ENCODE results near the gene TTPAL. TPM values are rescaled to one million over a fixed set of nuclear protein-coding genes. Genes with fewer than 3 reads are reported as not detected.

The TTPAL gene
- total RNA-seq, 2 experiments from 2014 or later = 30.1 to 31.4 TPM

DNA sequence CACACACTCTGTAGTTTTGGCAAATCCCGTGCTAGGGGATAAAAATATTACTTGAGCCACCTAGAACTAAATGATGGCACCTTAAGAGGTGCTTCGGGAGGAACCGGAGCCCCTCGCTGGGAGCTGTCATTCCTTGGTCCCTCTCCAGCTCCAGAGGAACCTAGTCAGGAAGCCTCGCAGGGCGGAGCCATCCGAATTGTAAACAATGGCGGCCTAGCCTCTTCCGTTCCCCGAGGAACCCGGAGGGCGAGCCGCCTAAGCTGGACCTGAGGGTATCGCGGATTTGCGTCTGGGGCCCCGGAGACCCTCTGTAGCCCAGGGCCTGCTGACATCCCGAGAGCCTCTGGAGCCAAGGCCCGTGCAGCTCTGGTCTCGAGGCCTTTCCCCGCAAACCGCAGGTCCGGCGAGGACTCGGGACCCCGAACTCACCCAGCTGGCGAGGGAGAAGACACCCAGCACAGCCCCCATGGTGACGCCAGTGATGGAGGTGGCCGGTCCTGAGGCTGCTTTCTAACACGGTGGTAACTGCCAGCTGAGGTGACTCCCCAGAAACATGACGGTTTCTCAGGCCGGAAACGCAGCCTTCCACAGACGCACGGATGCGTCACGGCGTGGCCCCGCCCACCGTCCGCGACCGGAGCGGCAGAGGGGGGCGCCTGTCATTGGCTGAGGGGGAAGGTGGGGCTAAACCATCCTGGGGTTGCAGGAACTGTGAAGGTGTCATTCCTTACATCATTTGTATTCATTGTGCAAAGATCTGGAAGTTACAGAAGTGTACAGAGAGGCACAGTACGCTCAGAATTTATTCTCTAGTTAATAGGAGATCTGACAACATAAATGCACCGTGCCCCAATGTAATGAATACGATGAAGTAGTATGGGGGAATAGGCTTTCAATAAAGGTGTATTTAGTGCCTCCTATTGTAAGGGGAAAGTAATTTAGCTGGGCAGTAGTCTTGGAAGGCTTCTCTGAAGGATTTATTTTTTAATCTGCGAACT, 46.1 kb downstream of the TTPAL start, which contains the start of gene SERINC3:
SERINC3 (minus strand) TSS at position 587 of the 998 bp plus-strand sequence; CDS start at position 468, 119 bp downstream.
- H3K9me3 Mint-ChIP-seq = no peaks in the 10 kb centered on the region
- H3K27me3 Mint-ChIP-seq = no peaks in the 10 kb centered on the region
- peaks cover 50% of the 10 kb centered on the region for H3K4me1 Mint-ChIP-seq
- H3K4me3 Mint-ChIP-seq = peak within 1 kb of the TSS; percentile 80
- DNase-seq = peak; percentile 98
- peak within 1 kb of the TSS; percentile 90 for H3K27ac Mint-ChIP-seq
- H3K36me3 Mint-ChIP-seq = peaks cover 2% of the 10 kb centered on the region

DNA sequence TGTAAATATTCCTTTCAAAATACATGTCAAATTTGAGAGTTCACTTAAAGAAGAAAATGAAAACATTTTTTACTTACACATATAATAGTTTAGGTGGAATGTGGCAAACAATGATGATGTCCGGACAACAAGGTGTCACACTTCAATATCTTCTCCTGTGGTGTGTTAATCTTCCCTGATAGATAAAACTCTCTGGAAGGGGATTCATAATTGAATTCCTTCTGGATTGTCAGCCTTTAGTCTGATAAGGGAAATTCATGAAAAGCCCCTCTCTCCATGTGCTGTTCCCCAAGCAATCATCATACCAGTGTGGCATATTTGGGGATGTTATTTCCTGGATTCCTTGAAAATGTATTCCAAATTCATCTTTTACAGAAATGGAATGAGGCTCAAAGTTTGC, 47.2 kb downstream of the TTPAL start:
- Mint-ChIP-seq H3K27ac (peak overlapping the region; percentile 90), H3K4me1 (peaks cover 40% of the 10 kb centered on the region), H3K9me3 (no peaks in the 10 kb centered on the region), H3K27me3 (no peaks in the 10 kb centered on the region), H3K4me3 (peak overlapping the region; percentile 48), H3K36me3 (peaks cover 2% of the 10 kb centered on the region)
- no peak for DNase-seq

DNA sequence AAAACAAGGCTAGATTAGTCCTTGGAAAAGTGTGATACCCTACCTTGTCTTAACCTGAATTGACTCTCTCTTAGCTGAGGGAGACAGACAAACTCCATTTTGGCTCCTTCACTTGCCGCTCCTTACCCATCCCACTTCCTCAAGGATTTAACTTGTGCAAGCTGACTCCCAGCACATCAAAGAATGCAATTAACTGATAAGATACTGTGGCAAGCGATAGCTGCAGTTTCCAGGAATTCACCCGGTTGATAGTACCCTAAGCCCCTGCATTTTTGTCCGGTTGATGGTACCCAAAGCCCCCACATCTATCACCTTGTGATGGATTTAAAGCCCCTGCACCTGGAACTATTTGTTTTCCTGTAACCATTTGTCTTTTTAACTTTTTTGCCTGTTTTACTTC, 48.1 kb downstream of the TTPAL start:
- Mint-ChIP-seq H3K4me3 (no peak overlapping the region), H3K4me1 (peaks cover 34% of the 10 kb centered on the region), H3K36me3 (peaks cover 2% of the 10 kb centered on the region), H3K9me3 (no peaks in the 10 kb centered on the region), H3K27me3 (no peaks in the 10 kb centered on the region), H3K27ac (peak overlapping the region; percentile 90)
- no peak for DNase-seq

DNA sequence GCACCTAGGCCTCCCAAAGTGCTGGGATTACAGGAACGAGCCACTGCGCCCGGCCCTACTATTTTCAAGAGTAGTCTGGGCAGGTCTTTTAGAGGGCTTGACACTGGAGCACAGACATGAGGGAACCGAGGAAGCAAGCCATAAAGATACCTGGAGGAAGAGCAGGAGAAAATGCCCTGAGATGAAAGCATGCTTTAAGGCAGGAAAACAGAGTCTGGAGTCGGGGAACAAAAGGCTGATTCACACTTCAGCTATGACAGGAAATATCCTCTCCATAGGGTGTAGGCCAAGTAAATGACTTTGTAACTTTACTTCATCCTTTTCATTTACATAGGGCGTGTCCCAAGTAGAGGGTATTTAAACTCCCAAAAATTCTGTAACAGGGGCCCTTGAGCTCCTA, 50.5 kb downstream of the TTPAL start:
- DNase-seq = no peak
- Mint-ChIP-seq H3K27ac (no peak overlapping the region), H3K36me3 (no peaks in the 10 kb centered on the region), H3K4me3 (no peak overlapping the region), H3K27me3 (no peaks in the 10 kb centered on the region), H3K4me1 (peaks cover 15% of the 10 kb centered on the region), H3K9me3 (no peaks in the 10 kb centered on the region)

DNA sequence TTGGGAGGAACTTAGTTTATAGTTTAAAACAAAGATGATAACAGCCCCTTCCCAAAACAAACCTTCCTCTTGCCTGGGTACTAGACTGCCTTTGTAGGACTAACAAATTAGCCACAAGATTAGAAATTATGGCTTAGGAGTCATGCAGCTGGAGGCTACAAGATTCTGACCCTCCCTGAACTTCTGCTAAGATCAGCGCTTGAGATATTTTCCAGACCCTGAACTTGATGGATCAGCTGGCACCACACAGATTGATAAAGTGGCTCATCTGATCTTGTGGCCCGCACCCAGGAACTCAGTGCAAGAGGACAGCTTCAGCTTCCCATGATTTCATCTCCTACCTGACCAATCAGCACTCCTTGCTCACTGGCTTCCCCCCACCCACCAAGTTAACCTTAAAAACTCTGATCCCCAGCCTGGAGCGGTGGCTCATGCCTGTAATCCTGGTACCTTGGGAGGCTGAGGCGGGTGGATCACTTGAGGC, 52.1 kb downstream of the TTPAL start:
- Mint-ChIP-seq H3K9me3 (no peaks in the 10 kb centered on the region), H3K4me1 (peaks cover 10% of the 10 kb centered on the region), H3K27me3 (no peaks in the 10 kb centered on the region), H3K27ac (no peak overlapping the region), H3K36me3 (no peaks in the 10 kb centered on the region), H3K4me3 (no peak overlapping the region)
- no peak for DNase-seq

DNA sequence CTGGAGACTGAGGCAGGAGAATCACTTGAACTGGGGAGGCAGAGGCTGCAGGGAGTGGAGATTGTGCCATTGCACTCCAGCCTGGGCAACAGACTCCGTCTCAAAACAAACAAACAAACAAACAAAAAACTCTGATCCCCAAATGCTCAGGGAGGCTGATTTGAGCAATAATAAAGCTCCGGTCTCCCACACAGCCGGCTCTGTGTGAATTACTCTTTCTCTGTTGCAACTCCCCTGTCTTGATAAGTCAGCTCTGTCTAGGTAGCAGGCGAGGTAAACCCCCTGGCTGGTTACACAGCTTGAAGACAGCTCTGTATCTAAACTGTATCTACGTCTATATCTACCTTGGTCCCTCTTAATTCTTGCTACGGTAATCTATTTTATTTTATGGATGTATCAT, 52.6 kb downstream of the TTPAL start:
- Mint-ChIP-seq H3K36me3 (no peaks in the 10 kb centered on the region), H3K4me3 (no peak overlapping the region), H3K9me3 (no peaks in the 10 kb centered on the region), H3K4me1 (peaks cover 4% of the 10 kb centered on the region), H3K27ac (no peak overlapping the region), H3K27me3 (no peaks in the 10 kb centered on the region)
- DNase-seq = no peak

DNA sequence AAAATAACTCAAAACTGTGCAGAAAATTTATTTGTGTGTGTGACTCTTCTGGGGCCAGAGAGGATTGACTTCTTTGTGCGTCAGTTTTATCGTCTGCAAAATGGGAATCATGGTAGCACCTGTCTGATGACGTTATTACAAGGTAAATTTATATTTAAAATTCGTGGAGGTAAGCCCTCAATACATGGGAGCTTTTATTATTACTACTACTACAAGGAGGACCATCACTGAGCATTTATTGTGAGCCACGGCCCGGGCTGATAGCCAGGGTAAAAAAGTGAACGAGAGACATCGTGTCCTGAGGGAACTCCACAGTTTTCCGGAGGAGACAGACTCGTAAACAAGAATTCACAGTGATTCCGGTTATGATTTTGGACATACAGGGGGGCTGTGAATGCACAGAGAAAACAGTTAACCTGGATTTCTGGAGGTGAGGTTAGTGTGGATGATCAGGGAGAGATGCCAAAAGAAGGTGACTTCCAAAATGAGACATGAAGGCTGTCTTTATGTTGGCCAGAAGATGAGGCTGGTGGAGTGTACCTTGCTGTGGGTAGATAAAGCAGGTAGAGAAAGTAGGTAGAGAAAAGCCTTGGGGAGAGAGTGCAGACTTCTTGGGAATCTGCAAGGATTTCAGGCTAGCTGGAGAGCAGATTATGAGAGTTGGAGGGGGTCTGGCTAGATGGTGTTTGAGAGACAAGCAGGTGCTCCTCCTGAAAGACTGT, 56.7 kb downstream of the TTPAL start:
- no peak overlapping the region for H3K4me3 Mint-ChIP-seq
- peaks cover 4% of the 10 kb centered on the region for H3K4me1 Mint-ChIP-seq
- no peaks in the 10 kb centered on the region for H3K9me3 Mint-ChIP-seq
- no peaks in the 10 kb centered on the region for H3K27me3 Mint-ChIP-seq
- H3K27ac Mint-ChIP-seq = no peak overlapping the region
- DNase-seq = no peak
- no peaks in the 10 kb centered on the region for H3K36me3 Mint-ChIP-seq

DNA sequence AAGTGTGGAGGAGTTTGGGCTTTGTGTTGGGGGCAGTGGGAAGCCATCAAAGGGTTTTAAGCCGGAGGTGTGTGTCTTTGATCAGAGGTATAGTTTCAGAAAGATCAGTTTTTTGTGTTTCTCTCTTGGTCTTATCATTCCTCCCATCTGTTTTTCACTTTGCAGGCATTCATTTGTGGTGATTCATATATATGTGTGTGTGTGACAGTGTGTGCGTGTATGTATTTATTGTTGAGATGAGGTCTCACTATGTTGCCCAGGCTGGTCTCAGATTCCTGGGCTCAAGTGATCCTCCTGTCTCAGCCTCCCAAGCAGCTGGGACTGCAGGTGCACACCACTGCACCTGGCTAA, 57.3 kb downstream of the TTPAL start:
- H3K4me1 Mint-ChIP-seq = peaks cover 4% of the 10 kb centered on the region
- H3K9me3 Mint-ChIP-seq = no peaks in the 10 kb centered on the region
- H3K27me3 Mint-ChIP-seq = no peaks in the 10 kb centered on the region
- H3K27ac Mint-ChIP-seq = no peak overlapping the region
- H3K4me3 Mint-ChIP-seq = no peak overlapping the region
- peak; percentile 14 for DNase-seq
- H3K36me3 Mint-ChIP-seq = no peaks in the 10 kb centered on the region

DNA sequence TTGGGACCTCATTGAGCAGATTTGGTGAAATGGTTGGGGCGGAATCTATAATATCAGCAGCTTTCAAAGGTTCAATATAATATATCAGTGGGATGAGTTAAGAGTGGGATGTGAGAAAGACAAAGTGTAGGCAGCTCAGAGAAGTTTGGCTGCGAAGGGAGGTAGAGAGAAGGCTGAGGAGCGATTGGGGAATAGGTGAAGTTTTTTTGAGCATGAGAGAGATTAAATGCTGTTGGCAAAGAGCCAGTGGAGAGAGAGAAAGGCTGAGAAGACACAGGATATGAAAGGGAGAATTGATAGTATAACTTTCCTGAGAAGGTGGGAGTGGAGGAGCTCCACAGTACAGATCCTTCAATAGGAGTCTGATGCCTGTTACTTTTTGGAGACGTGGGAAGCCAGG, 58.3 kb downstream of the TTPAL start:
- Mint-ChIP-seq H3K4me3 (no peak overlapping the region), H3K36me3 (no peaks in the 10 kb centered on the region), H3K4me1 (peaks cover 4% of the 10 kb centered on the region), H3K9me3 (no peaks in the 10 kb centered on the region), H3K27ac (no peak overlapping the region), H3K27me3 (no peaks in the 10 kb centered on the region)
- no peak for DNase-seq

DNA sequence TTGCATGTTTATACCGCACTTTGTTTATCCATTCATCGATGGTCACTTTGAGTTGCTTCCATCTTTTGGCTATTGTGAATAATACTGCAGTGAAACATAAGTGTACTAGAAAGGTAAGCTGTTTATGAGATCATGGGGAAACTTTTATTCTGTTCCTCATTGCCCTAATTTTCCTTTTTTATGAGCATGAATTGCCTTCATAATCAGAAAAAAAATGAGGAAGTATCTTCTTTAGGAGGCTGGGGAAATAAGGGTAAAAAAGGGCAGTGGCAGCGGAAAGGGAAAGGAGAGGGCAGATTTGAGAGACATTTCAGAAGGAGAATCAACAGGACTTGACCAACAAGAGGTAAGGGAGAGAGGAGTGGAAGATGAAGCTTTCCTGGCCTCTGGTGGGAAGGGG, 60.5 kb downstream of the TTPAL start:
- H3K4me3 Mint-ChIP-seq = no peak overlapping the region
- H3K27ac Mint-ChIP-seq = no peak overlapping the region
- no peak for DNase-seq
- H3K4me1 Mint-ChIP-seq = peaks cover 2% of the 10 kb centered on the region
- H3K9me3 Mint-ChIP-seq = no peaks in the 10 kb centered on the region
- H3K36me3 Mint-ChIP-seq = no peaks in the 10 kb centered on the region
- no peaks in the 10 kb centered on the region for H3K27me3 Mint-ChIP-seq

DNA sequence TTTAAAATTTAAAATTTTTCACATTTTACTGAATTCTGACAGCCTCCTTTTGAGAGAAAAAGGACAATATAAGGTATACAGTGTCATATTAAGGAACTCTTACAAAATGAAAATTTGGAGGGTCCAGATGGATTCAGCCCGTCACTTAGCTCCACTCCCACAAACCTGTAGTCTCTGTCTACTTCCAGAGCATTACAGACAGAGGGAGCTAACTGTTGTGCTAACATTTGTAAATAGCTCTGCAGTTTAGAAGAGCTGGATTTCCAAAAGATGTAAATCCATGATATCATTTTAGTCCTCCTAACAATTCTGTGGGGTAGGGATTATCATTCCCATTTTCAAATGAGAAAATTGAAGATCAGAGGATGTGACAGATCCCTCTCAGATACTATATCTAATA, 62.3 kb downstream of the TTPAL start:
- H3K27me3 Mint-ChIP-seq = no peaks in the 10 kb centered on the region
- no peak overlapping the region for H3K27ac Mint-ChIP-seq
- no peaks in the 10 kb centered on the region for H3K36me3 Mint-ChIP-seq
- no peaks in the 10 kb centered on the region for H3K4me1 Mint-ChIP-seq
- no peak overlapping the region for H3K4me3 Mint-ChIP-seq
- DNase-seq = no peak
- H3K9me3 Mint-ChIP-seq = no peaks in the 10 kb centered on the region

DNA sequence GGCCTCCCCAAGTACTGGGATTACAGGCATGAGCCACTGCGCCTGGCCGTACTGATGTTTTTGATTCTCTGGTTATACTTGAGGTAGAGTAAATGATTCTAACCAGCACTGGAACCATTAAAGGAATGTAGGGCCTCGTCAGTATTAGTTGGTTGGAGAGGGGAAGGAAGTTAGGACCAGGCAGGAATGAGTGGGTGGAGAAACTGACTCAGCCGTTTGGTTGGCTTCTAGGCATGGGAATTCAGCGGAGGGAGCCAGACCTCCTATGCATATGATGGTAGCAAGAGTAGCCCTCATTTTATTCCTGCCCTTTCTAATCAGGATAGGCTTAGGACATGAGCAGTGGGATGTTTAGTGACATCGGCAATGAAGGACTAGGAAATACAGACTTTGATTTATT, 65.2 kb downstream of the TTPAL start:
- no peak overlapping the region for H3K4me3 Mint-ChIP-seq
- DNase-seq = no peak

DNA sequence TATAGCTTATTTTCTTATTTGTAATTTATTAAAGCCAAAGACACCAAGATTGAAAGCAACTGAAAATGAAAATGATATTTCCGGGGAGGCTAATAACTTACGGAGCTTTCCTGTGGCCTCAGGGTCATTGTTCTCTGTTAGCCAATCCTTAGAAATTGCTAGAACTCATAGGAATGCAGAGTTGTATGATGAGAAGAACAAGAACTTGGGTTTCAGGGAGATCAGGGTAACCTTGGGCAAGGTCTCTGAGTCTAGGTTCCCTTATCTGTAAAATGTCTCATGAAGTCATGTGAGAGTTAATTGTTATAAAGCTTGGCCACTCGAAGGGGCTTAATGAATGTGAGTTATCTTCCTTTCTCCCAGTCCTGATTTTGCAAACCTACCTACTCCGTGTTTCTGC, 66.3 kb downstream of the TTPAL start:
- no peak for DNase-seq
- no peaks in the 10 kb centered on the region for H3K36me3 Mint-ChIP-seq
- no peak overlapping the region for H3K27ac Mint-ChIP-seq
- no peak overlapping the region for H3K4me3 Mint-ChIP-seq
- H3K27me3 Mint-ChIP-seq = no peaks in the 10 kb centered on the region
- H3K9me3 Mint-ChIP-seq = no peaks in the 10 kb centered on the region
- no peaks in the 10 kb centered on the region for H3K4me1 Mint-ChIP-seq

More for the DNA sequence above, 65.2 kb downstream of the TTPAL start:
- Mint-ChIP-seq H3K27ac (no peak overlapping the region), H3K9me3 (no peaks in the 10 kb centered on the region), H3K4me1 (no peaks in the 10 kb centered on the region), H3K36me3 (no peaks in the 10 kb centered on the region), H3K27me3 (no peaks in the 10 kb centered on the region)

DNA sequence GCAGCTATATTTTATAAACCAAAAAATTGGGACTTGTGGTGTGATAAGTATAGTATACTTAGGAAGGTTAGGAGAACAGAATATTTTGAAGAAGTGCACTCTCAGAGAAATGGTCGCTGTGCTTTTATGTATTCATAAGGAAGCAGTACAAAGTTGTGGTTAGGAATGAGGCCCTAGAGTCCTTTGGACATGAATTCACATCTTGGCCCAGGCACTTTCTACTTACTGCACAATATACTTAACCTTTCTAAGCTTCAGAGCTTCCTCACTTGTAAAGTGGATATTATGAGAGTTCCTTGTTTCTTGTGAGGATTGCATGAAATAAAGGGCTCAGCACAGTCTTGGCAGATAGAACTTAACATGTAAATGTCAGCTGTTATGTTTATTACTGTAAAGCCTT, 67.2 kb downstream of the TTPAL start:
- Mint-ChIP-seq H3K27me3 (no peaks in the 10 kb centered on the region), H3K36me3 (no peaks in the 10 kb centered on the region), H3K9me3 (no peaks in the 10 kb centered on the region), H3K27ac (no peak overlapping the region), H3K4me3 (no peak overlapping the region), H3K4me1 (no peaks in the 10 kb centered on the region)
- no peak for DNase-seq

DNA sequence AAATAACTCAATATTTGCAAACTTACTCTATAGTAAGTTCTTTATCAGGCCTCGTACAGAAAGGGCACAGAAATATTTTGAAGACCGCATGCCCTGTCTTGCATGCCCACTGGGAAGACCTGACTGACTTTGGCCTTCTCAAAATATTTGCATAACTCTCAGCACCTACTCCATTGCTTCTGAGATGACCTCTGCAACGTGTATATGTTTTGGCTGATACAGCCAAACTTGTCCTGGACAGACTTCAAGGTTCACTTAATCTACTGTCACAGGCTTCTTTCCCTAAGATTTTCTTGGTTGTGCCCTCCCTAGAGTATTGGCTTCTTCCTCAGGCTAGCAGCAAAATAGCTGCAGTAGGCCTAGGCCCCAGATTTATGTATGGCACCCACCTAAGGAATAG, 67.7 kb downstream of the TTPAL start:
- Mint-ChIP-seq H3K4me3 (no peak overlapping the region), H3K36me3 (no peaks in the 10 kb centered on the region), H3K27ac (no peak overlapping the region), H3K27me3 (no peaks in the 10 kb centered on the region), H3K9me3 (no peaks in the 10 kb centered on the region), H3K4me1 (no peaks in the 10 kb centered on the region)
- DNase-seq = no peak

Measured in activated naive CD8-positive, alpha-beta T cell treated with anti-CD3 and anti-CD28 coated beads for 36 hours (primary cell).